ENCODE data around the gene PCBP1. TPM values are rescaled to one million over a fixed set of nuclear protein-coding genes. Genes with fewer than 3 reads are reported as not detected.

Gene PCBP1
- total and polyA plus RNA-seq, 9 of the 15 experiments (the other 6 are each of a cell fraction or from before 2014, with no cell fraction given), result 19.2 to 407 (median 78.1) TPM

DNA sequence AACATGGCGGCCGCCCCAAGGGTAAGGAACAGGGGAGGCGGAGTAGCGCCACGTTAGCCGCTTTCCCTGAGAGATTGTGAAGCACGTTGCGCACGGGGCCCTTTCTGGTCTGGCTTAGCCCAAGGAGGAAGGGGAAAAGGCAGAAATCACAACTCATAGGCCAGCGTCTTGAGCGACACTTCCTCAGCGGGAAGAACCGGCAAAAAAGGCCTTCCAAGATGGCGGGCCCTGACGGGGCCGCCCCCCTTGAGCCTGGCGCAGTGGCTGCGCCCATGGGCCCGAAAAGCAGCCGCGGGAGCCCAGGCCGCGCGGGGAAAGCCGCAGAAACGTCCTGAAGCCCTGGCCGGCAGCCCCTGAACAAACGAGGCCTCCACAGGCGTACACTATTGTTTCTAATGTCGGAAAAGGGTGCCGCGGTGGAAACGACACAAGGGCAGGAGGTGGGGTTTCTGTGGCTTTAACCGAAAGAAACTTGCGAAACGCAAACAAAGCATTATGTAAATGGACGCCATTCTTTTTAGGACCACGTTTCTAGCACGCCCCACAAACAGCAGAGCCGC is 919 bp upstream of the PCBP1 start (continued):
- TF ChIP-seq EP300 (IDR thresholded peaks at IDR 0.05; ENCODE audit: low read length) (no peak), ZNF253 (CRISPR knock-in tag; conservative IDR thresholded peaks at IDR 0.05) (peak; percentile 67; the same call in 1 of the 2 replicates), CBFB (CRISPR knock-in tag; IDR thresholded peaks at IDR 0.05) (no peak; the same call in 1 of the 2 replicates), ZNF133 (CRISPR knock-in tag; IDR thresholded peaks at IDR 0.05) (no peak), ZNF431 (CRISPR knock-in tag; IDR thresholded peaks at IDR 0.05) (no peak), ZNF197 (CRISPR knock-in tag; IDR thresholded peaks at IDR 0.05; ENCODE audit: low read depth) (peak; percentile 96), NFYB (IDR thresholded peaks at IDR 0.05; ENCODE audit: extremely low read depth, insufficient read length) (no peak), CREBBP (IDR thresholded peaks at IDR 0.05; ENCODE audit: low read depth, low read length) (no peak), HNRNPLL (IDR thresholded peaks at IDR 0.05; ENCODE audit: low read depth, low read length, poor library complexity, severe bottlenecking) (peak; percentile 50), CEBPB (tag; IDR thresholded peaks at IDR 0.05) (peak; percentile 97), GTF2E2 (tag; IDR thresholded peaks at IDR 0.05) (peak; percentile 91; the same call in 1 of the 2 replicates), CCNT2 (IDR thresholded peaks at IDR 0.05; ENCODE audit: borderline replicate concordance, extremely low read depth, insufficient read length, low read depth, low read length) (peak; percentile 23), SRF (CRISPR knock-in tag; IDR thresholded peaks at IDR 0.05) (peak in 1 of 2 experiments; percentile 30; a peak in 1 of 4 replicates), XRCC4 (IDR thresholded peaks at IDR 0.05; ENCODE audit: extremely low read depth, insufficient read depth, insufficient read length) (no peak), POLR3A (IDR thresholded peaks at IDR 0.05; ENCODE audit: borderline replicate concordance, extremely low read depth, insufficient read depth, insufficient read length) (no peak), PCBP1 (IDR thresholded peaks at IDR 0.05; ENCODE audit: low read depth, low read length, poor library complexity, severe bottlenecking) (peak; percentile 31), TCFL5 (CRISPR knock-in tag; conservative IDR thresholded peaks at IDR 0.05) (peak; percentile 74; the same call in 1 of the 2 replicates), BRF1 (IDR thresholded peaks at IDR 0.05; ENCODE audit: borderline replicate concordance, extremely low read depth, insufficient read length) (no peak)
- TF ChIP-seq, protein P1, sequence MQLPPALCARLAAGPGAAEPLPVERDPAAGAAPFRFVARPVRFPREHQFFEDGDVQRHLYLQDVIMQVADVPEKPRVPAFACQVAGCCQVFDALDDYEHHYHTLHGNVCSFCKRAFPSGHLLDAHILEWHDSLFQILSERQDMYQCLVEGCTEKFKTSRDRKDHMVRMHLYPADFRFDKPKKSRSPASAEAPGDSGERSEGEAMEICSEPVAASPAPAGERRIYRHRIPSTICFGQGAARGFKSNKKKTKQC (CRISPR knock-in tag; IDR thresholded peaks at IDR 0.05), result peak; percentile 55; the same call in 1 of the 2 replicates
- TF ChIP-seq, protein P2, sequence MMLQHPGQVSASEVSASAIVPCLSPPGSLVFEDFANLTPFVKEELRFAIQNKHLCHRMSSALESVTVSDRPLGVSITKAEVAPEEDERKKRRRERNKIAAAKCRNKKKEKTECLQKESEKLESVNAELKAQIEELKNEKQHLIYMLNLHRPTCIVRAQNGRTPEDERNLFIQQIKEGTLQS (IDR thresholded peaks at IDR 0.05), result no peak
- TF ChIP-seq, protein P2 (CRISPR knock-in tag; conservative IDR thresholded peaks at IDR 0.05), result no peak
- TF ChIP-seq, protein P3, sequence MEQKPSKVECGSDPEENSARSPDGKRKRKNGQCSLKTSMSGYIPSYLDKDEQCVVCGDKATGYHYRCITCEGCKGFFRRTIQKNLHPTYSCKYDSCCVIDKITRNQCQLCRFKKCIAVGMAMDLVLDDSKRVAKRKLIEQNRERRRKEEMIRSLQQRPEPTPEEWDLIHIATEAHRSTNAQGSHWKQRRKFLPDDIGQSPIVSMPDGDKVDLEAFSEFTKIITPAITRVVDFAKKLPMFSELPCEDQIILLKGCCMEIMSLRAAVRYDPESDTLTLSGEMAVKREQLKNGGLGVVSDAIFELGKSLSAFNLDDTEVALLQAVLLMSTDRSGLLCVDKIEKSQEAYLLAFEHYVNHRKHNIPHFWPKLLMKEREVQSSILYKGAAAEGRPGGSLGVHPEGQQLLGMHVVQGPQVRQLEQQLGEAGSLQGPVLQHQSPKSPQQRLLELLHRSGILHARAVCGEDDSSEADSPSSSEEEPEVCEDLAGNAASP (IDR thresholded peaks at IDR 0.05), result no peak
- TF ChIP-seq, protein P4, sequence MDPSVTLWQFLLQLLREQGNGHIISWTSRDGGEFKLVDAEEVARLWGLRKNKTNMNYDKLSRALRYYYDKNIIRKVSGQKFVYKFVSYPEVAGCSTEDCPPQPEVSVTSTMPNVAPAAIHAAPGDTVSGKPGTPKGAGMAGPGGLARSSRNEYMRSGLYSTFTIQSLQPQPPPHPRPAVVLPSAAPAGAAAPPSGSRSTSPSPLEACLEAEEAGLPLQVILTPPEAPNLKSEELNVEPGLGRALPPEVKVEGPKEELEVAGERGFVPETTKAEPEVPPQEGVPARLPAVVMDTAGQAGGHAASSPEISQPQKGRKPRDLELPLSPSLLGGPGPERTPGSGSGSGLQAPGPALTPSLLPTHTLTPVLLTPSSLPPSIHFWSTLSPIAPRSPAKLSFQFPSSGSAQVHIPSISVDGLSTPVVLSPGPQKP (CRISPR knock-in tag; IDR thresholded peaks at IDR 0.05), result no peak

Measured in K562 (cell line).